OCI-LY1 (cell line): ENCODE results near the gene MYO3B.

ENCODE experiments used
- H2AFZ ChIP-seq: fragments of 200-600 bp; sonication (generic), shearing (Covaris generic); 2 replicates; pipeline ENCODE4 v1.6.0; 2014; ENCODE audit warnings: antibody characterized with exemption, mild to moderate bottlenecking, low read length
- H3F3A ChIP-seq: fragments of 200-600 bp; sonication (generic), shearing (Covaris generic); 2 replicates; pipeline ENCODE4 v1.6.0; 2014; ENCODE audit warnings: mild to moderate bottlenecking, antibody characterized with exemption, low read length, moderate library complexity; ENCODE audit not compliant: insufficient read depth
- H3K27ac ChIP-seq: fragments of 200-600 bp; sonication (generic); 2 replicates; pipeline ENCODE4 v1.5.1; 2014; ENCODE audit warnings: low read length, mixed run types, mild to moderate bottlenecking, low read depth; ENCODE audit not compliant: poor library complexity, severe bottlenecking
- H3K27me3 ChIP-seq: fragments of 200-600 bp; sonication (generic); 2 replicates; pipeline ENCODE4 v1.6.0; 2014; ENCODE audit warnings: antibody characterized with exemption, mild to moderate bottlenecking, low read length, moderate library complexity; ENCODE audit not compliant: insufficient read depth
- H3K36me3 ChIP-seq: fragments of 200-600 bp; sonication (generic); 2 replicates; pipeline ENCODE4 v1.6.1; 2014; ENCODE audit warnings: mild to moderate bottlenecking, antibody characterized with exemption, low read length, moderate library complexity, mixed read lengths; ENCODE audit not compliant: insufficient read depth
- H3K4me1 ChIP-seq: fragments of 200-600 bp; sonication (generic); 2 replicates; pipeline ENCODE4 v1.5.1; 2014; ENCODE audit warnings: mild to moderate bottlenecking, low read length, moderate library complexity; ENCODE audit not compliant: insufficient read depth, severe bottlenecking
- H3K4me2 ChIP-seq: fragments of 200-600 bp; sonication (generic), shearing (Covaris generic); 2 replicates; pipeline ENCODE4 v1.6.1; 2014; ENCODE audit warnings: low read length
- H3K4me3 ChIP-seq: fragments of 200-600 bp; sonication (generic); 2 replicates; pipeline ENCODE4 v1.5.1; 2014; ENCODE audit warnings: low read length, low read depth, mild to moderate bottlenecking, mixed read lengths; ENCODE audit not compliant: poor library complexity, severe bottlenecking
- H3K79me2 ChIP-seq: fragments of 200-600 bp; shearing (Covaris generic); 2 replicates; pipeline ENCODE4 v1.6.1; 2016; ENCODE audit warnings: mixed run types, low read length, mixed read lengths; ENCODE audit not compliant: insufficient read depth
- H3K9ac ChIP-seq: fragments of 200-600 bp; sonication (generic), shearing (Covaris generic); 2 replicates; pipeline ENCODE4 v1.6.1; 2014; ENCODE audit warnings: mild to moderate bottlenecking, low read length, mixed read lengths
- H3K9me2 ChIP-seq: fragments of 200-600 bp; sonication (generic), shearing (Covaris generic); 2 replicates; pipeline ENCODE4 v1.6.1; 2014; ENCODE audit warnings: low read depth, mild to moderate bottlenecking, low read length, mixed read lengths
- H3K9me3 ChIP-seq: fragments of 200-600 bp; shearing (Covaris generic); 2 replicates; pipeline ENCODE4 v1.6.1; 2014; ENCODE audit warnings: low read length, mixed read lengths
- H4K20me1 ChIP-seq: fragments of 200-600 bp; sonication (generic), shearing (Covaris generic); 2 replicates; pipeline ENCODE4 v1.6.0; 2016; ENCODE audit warnings: mild to moderate bottlenecking, low read length; ENCODE audit not compliant: insufficient read depth
- EZH2 ChIP-seq: fragments of 200-600 bp; sonication (generic), shearing (Covaris generic); IDR thresholded peaks from 2 replicates; pipeline ENCODE4 v1.8.0; 2017; ENCODE audit warnings: borderline replicate concordance, mixed run types, mild to moderate bottlenecking, antibody characterized with exemption, low read length, moderate library complexity, mixed read lengths
- TF ChIP-seq, protein P1 (sequence below): fragments of 200-600 bp; sonication (generic), shearing (Covaris generic); IDR thresholded peaks from 2 replicates; pipeline ENCODE4 v1.5.1; 2017; ENCODE audit warnings: mild to moderate bottlenecking, antibody characterized with exemption, low read length, moderate library complexity, mixed read lengths

Gene MYO3B

GRCh38 chr2:170588729-170589128 lies 410.8 kb downstream of the MYO3B start:
- Histone ChIP-seq H3K4me2 (no peak overlapping the region), H3K79me2 (no peaks in the 10 kb centered on the region), H3K9me2 (no peaks in the 10 kb centered on the region), H2AFZ (no peak overlapping the region), H3K27me3 (no peaks in the 10 kb centered on the region), H3K9me3 (no peaks in the 10 kb centered on the region), H4K20me1 (no peaks in the 10 kb centered on the region), H3K27ac (no peak overlapping the region), H3K4me3 (no peak overlapping the region), H3K36me3 (no peaks in the 10 kb centered on the region), H3K4me1 (no peaks in the 10 kb centered on the region), H3F3A (no peaks in the 10 kb centered on the region), H3K9ac (no peak overlapping the region)
- TF ChIP-seq, protein P1, sequence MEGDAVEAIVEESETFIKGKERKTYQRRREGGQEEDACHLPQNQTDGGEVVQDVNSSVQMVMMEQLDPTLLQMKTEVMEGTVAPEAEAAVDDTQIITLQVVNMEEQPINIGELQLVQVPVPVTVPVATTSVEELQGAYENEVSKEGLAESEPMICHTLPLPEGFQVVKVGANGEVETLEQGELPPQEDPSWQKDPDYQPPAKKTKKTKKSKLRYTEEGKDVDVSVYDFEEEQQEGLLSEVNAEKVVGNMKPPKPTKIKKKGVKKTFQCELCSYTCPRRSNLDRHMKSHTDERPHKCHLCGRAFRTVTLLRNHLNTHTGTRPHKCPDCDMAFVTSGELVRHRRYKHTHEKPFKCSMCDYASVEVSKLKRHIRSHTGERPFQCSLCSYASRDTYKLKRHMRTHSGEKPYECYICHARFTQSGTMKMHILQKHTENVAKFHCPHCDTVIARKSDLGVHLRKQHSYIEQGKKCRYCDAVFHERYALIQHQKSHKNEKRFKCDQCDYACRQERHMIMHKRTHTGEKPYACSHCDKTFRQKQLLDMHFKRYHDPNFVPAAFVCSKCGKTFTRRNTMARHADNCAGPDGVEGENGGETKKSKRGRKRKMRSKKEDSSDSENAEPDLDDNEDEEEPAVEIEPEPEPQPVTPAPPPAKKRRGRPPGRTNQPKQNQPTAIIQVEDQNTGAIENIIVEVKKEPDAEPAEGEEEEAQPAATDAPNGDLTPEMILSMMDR: no peak
- no peak for TF ChIP-seq EZH2

DNA sequence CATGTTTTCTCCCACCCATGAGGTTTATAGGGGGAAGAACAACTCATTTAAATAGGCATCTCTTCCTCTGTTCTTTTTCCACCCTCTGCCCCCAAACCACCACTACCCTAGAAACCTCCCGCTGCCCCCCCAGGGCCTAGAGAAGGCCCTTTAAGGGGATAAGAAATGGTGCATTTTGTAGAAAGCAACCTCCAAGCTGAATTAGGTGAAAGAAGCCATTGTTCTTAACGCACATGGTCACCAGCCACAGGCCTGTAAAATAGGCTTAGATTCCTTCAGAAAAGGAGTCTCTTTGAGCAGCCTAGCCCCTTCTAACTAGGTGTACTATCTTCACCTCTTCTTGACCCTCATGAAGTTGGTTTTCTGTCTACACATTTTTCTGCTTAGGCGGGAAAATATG lies 418.6 kb downstream of the MYO3B start:
- no peaks in the 10 kb centered on the region for H3K27me3 ChIP-seq
- no peaks in the 10 kb centered on the region for H3K9me3 ChIP-seq
- no peak overlapping the region for H3K4me2 ChIP-seq
- H3K9me2 ChIP-seq: no peaks in the 10 kb centered on the region
- no peaks in the 10 kb centered on the region for H3K4me1 ChIP-seq
- no peak overlapping the region for H3K4me3 ChIP-seq
- no peak overlapping the region for H2AFZ ChIP-seq
- H3K36me3 ChIP-seq: no peaks in the 10 kb centered on the region
- no peak overlapping the region for H3K9ac ChIP-seq
- H3F3A ChIP-seq: no peaks in the 10 kb centered on the region
- H3K27ac ChIP-seq: no peak overlapping the region
- TF ChIP-seq EZH2: no peak
- TF ChIP-seq, protein P1: no peak
- no peaks in the 10 kb centered on the region for H4K20me1 ChIP-seq
- no peaks in the 10 kb centered on the region for H3K79me2 ChIP-seq

DNA sequence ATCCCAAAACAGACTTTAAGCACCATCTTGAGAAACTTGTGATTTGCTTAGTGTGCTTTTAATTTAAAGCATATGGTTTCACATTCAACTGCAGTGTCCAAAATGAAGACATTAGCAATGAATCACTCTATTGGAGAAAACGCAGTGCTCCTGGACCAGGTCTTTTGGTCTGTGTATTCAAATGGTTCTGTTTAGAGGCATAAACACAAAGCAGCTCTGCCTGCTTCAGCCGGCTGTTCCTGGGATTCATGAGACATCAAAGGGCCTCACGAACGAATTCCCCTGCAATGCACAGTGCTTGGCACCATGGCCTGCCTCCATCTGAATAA lies 420.1 kb downstream of the MYO3B start:
- H3K27ac ChIP-seq: no peak overlapping the region
- H3K27me3 ChIP-seq: no peaks in the 10 kb centered on the region
- H3K36me3 ChIP-seq: no peaks in the 10 kb centered on the region
- H3K4me1 ChIP-seq: no peaks in the 10 kb centered on the region
- no peaks in the 10 kb centered on the region for H3F3A ChIP-seq
- H3K9ac ChIP-seq: no peak overlapping the region
- H4K20me1 ChIP-seq: no peaks in the 10 kb centered on the region
- no peaks in the 10 kb centered on the region for H3K9me2 ChIP-seq
- no peak overlapping the region for H2AFZ ChIP-seq
- no peaks in the 10 kb centered on the region for H3K79me2 ChIP-seq
- no peak overlapping the region for H3K4me3 ChIP-seq
- H3K4me2 ChIP-seq: no peak overlapping the region
- H3K9me3 ChIP-seq: no peaks in the 10 kb centered on the region
- TF ChIP-seq, protein P1: no peak
- no peak for TF ChIP-seq EZH2
